PC-3 (cell line): ENCODE data around the gene PIEZO1.

Source experiments
- CTCF ChIP-seq: fragments of 300-600 bp; sonication (generic); conservative IDR thresholded peaks from 2 replicates; pipeline ENCODE4 v1.5.1; 2017; ENCODE audit warnings: antibody characterized with exemption, low read depth, mild to moderate bottlenecking, low read length
- EZH2 ChIP-seq: fragments of 300-600 bp; sonication (generic); IDR thresholded peaks from one replicate; pipeline ENCODE4 v1.6.1; 2017; ENCODE audit warnings: antibody characterized with exemption, mild to moderate bottlenecking, low read length; ENCODE audit not compliant: unreplicated experiment
- EZH2phosphoT487 ChIP-seq: fragments of 300-600 bp; sonication (generic); IDR thresholded peaks from 2 replicates; pipeline ENCODE4 v1.6.1; 2018; ENCODE audit warnings: mild to moderate bottlenecking, antibody characterized with exemption, low read length, borderline replicate concordance

DNA sequence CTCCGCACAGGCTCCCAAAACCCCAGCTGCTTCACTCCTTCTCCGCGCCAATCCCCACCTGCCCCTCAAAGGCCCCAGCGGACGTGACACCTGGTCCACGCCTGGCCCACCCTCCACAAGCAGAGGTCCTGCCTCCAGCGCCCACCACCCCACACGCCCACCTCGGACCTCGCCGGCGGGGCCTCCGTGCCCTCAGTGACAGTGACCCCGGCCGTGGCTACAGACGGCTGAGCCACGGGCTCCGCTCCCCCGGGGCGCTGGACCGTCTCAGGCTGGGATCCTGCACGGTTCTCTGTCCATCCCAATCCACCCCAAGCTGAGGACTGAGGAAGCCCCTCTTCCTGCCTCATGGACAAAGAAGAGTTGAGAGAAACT is 25.1 kb downstream of the PIEZO1 start:
- TF ChIP-seq CTCF (no peak), EZH2 (no peak), EZH2phosphoT487 (no peak)
